ENCODE data around the gene HOXD4.

DNA sequence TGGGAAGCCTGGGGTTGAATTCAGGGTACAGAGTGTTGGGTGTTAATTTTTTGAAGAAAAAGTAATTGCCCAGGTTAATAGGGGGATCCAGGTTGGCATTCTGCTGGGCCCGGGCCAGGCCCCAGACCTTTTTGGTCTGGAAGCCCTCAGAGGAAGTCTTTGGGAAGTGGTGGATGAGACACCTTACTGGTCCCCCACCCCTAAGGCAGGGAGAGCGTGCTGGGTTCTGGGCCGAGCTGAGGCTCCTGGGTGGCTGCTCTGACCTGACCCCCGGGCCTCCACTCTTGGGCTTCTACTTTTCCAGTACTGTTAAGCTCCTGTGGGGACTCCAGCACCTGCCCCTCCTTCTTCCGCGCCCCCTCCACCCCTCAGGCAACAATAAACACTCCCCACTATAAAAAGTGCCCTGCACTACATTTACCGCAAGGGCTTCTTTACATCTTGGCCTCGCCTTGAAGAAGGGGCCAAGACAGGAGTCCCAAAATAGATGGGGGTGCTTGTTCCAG is 5.0 kb downstream of the HOXD4 start:
- TF ChIP-seq POLR2AphosphoS5 (IDR thresholded peaks at IDR 0.05; ENCODE audit: low read depth, low read length) (no peak), CTCF (IDR thresholded peaks at IDR 0.05 in 2 of 3, conservative IDR thresholded peaks at IDR 0.05 in 1 of 3; ENCODE audit: borderline replicate concordance in 1 of 3, insufficient read depth in 1 of 3, low read depth in 2 of 3, low read length in 2 of 3) (no peak), MAX (IDR thresholded peaks at IDR 0.05) (no peak), POLR2A (IDR thresholded peaks at IDR 0.05; ENCODE audit: borderline replicate concordance, extremely low read depth, insufficient read depth, insufficient read length) (no peak), RAD21 (IDR thresholded peaks at IDR 0.05; ENCODE audit: low read depth) (no peak), SRF (IDR thresholded peaks at IDR 0.05; ENCODE audit: low read depth) (no peak), REST (IDR thresholded peaks at IDR 0.05; ENCODE audit: low read depth) (no peak), ZFX (IDR thresholded peaks at IDR 0.05) (no peak), EGR1 (IDR thresholded peaks at IDR 0.05; ENCODE audit: low read depth) (no peak), EZH2phosphoT487 (IDR thresholded peaks at IDR 0.05; ENCODE audit: borderline replicate concordance) (no peak), FOSL1 (IDR thresholded peaks at IDR 0.05; ENCODE audit: low read depth) (no peak), EZH2 (IDR thresholded peaks at IDR 0.05) (no peak), YY1 (IDR thresholded peaks at IDR 0.05; ENCODE audit: extremely low read depth, insufficient replicate concordance, low read depth, low read length) (no peak)
- TF ChIP-seq, protein P1, sequence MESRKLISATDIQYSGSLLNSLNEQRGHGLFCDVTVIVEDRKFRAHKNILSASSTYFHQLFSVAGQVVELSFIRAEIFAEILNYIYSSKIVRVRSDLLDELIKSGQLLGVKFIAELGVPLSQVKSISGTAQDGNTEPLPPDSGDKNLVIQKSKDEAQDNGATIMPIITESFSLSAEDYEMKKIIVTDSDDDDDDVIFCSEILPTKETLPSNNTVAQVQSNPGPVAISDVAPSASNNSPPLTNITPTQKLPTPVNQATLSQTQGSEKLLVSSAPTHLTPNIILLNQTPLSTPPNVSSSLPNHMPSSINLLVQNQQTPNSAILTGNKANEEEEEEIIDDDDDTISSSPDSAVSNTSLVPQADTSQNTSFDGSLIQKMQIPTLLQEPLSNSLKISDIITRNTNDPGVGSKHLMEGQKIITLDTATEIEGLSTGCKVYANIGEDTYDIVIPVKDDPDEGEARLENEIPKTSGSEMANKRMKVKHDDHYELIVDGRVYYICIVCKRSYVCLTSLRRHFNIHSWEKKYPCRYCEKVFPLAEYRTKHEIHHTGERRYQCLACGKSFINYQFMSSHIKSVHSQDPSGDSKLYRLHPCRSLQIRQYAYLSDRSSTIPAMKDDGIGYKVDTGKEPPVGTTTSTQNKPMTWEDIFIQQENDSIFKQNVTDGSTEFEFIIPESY (IDR thresholded peaks at IDR 0.05; ENCODE audit: extremely low read depth, insufficient replicate concordance, low read length), result no peak
